IgD-negative memory B cell (primary cell): ENCODE results near the gene CDH1. TPM values are rescaled to one million over a fixed set of nuclear protein-coding genes. Genes with fewer than 3 reads are reported as not detected.
"Not testable (repeated sequence)": the region's sequence is repeated elsewhere in the genome, so short reads cannot be mapped to it uniquely, and the experiment has no call there.

ENCODE experiments used
- H3K27ac Mint-ChIP-seq, 3 donors: one replicate each; pipeline ENCODE4 v1.8.0; 2020 to 2022; ENCODE audit warnings: mild to moderate bottlenecking in 3 of 3, mixed read lengths in 3 of 3, moderate library complexity in 1 of 3
- H3K27me3 Mint-ChIP-seq: one replicate; pipeline ENCODE4 v1.8.0; 2021; ENCODE audit warnings: mixed read lengths
- H3K36me3 Mint-ChIP-seq: one replicate; pipeline ENCODE4 v1.8.0; 2020; ENCODE audit warnings: mild to moderate bottlenecking, mixed read lengths
- H3K4me1 Mint-ChIP-seq, 3 donors: one replicate each; pipeline ENCODE4 v1.8.0; 2020 to 2022; ENCODE audit warnings: mixed read lengths in 3 of 3, mild to moderate bottlenecking in 1 of 3
- H3K4me3 Mint-ChIP-seq, 4 donors: one replicate each; pipeline ENCODE4 v1.8.0; 2020 to 2022; ENCODE audit warnings: mild to moderate bottlenecking in 4 of 4, mixed read lengths in 4 of 4, moderate library complexity in 3 of 4
- H3K9me3 Mint-ChIP-seq, 3 donors: one replicate each; pipeline ENCODE4 v1.8.0; 2020 to 2021; ENCODE audit warnings: mixed read lengths in 3 of 3, mild to moderate bottlenecking in 1 of 3
- polyA plus RNA-seq: library from polyadenylated mRNA; unstranded; fragments of 300-500 nt; fragmentation: Illumina TruSeq; gene quantifications from one replicate; pipeline ENCODE4 v1.2.3, GENCODE V29; 2021

The CDH1 gene
- polyA plus RNA-seq, result not detected

DNA sequence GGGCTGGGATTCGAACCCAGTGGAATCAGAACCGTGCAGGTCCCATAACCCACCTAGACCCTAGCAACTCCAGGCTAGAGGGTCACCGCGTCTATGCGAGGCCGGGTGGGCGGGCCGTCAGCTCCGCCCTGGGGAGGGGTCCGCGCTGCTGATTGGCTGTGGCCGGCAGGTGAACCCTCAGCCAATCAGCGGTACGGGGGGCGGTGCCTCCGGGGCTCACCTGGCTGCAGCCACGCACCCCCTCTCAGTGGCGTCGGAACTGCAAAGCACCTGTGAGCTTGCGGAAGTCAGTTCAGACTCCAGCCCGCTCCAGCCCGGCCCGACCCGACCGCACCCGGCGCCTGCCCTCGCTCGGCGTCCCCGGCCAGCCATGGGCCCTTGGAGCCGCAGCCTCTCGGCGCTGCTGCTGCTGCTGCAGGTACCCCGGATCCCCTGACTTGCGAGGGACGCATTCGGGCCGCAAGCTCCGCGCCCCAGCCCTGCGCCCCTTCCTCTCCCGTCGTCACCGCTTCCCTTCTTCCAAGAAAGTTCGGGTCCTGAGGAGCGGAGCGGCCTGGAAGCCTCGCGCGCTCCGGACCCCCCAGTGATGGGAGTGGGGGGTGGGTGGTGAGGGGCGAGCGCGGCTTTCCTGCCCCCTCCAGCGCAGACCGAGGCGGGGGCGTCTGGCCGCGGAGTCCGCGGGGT lies at the start of gene CDH1:
Gene CDH1 (plus strand): TSS at position 247 of the 684 bp plus-strand sequence. CDS start 124 bp downstream, at position 371.
- Mint-ChIP-seq H3K9me3 (peaks cover 0 to 1% (median 0%) of the 10 kb centered on the region in 3 donors), H3K4me3 (peak within 1 kb of the TSS in 3 of 4 donors; percentile 21 to 85 (median 65)), H3K4me1 (peaks cover 12 to 21% (median 20%) of the 10 kb centered on the region in 3 donors), H3K27me3 (peaks cover 37% of the 10 kb centered on the region), H3K36me3 (no peaks in the 10 kb centered on the region), H3K27ac (no peak within 1 kb of the TSS)

DNA sequence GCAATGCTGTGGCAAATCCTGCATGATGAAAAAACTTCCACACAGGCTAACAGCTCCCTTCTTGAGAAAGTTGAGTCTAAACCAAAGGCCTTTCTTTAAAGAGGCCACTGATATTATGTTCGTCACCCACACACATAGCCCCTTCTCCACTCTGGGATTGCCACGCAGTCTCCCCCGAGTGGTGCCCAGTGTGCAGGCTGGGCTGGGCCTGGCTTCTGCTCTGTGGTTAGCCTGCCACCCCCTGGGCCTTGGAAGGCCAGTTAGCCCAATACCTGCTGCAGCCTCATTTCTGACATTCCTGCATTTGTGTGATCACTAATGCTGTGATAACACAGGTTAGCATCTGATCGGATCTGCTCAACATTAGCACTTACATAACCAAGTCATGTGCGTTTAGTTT lies 47.2 kb upstream of the CDH1 start:
- Mint-ChIP-seq H3K27me3 (no peaks in the 10 kb centered on the region), H3K9me3 (no peaks in the 10 kb centered on the region), H3K36me3 (no peaks in the 10 kb centered on the region), H3K27ac (no peak overlapping the region), H3K4me1 (no peaks in the 10 kb centered on the region), H3K4me3 (no peak overlapping the region)

DNA sequence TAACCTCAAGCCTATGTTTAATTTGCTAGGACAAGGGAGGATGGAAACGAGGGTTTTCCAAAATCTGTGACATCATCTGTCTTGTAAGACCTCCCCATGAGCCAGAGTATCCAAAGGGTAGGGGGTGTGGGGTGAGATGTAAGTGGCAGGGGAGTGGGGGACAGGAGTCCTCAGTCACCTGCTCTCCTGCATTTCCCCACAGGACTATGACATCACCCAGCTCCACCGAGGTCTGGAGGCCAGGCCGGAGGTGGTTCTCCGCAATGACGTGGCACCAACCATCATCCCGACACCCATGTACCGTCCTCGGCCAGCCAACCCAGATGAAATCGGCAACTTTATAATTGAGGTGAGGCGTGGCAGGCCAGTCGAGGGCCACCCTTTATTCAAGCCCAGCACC lies 41.5 kb upstream of the CDH1 start:
- no peaks in the 10 kb centered on the region for H3K27me3 Mint-ChIP-seq
- no peaks in the 10 kb centered on the region for H3K36me3 Mint-ChIP-seq
- no peaks in the 10 kb centered on the region for H3K4me1 Mint-ChIP-seq
- H3K9me3 Mint-ChIP-seq, result no peaks in the 10 kb centered on the region
- no peak overlapping the region for H3K4me3 Mint-ChIP-seq
- H3K27ac Mint-ChIP-seq, result no peak overlapping the region

DNA sequence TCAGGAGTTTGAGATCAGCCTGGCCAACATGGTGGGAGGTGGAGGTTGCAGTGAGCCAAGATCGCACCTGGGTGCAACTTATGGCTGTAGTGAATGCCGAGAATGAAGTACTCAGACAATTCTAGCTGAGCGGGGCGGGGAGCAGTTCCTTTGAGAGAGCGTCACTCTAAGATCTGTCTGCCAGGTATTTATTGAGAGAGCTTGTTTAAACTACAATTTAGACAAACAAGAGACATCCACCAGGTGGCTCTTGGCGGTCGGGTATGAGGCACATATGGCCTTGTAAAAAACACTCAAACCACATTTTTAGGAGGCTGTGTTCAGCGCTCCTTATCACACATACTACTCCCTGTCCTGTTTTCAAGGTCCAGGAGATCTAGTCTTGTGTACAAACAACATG lies 40.6 kb upstream of the CDH1 start:
- H3K36me3 Mint-ChIP-seq, result no peaks in the 10 kb centered on the region
- H3K4me3 Mint-ChIP-seq, result no peak overlapping the region
- no peaks in the 10 kb centered on the region for H3K4me1 Mint-ChIP-seq
- H3K9me3 Mint-ChIP-seq, result no peaks in the 10 kb centered on the region
- H3K27ac Mint-ChIP-seq, result no peak overlapping the region
- no peaks in the 10 kb centered on the region for H3K27me3 Mint-ChIP-seq

DNA sequence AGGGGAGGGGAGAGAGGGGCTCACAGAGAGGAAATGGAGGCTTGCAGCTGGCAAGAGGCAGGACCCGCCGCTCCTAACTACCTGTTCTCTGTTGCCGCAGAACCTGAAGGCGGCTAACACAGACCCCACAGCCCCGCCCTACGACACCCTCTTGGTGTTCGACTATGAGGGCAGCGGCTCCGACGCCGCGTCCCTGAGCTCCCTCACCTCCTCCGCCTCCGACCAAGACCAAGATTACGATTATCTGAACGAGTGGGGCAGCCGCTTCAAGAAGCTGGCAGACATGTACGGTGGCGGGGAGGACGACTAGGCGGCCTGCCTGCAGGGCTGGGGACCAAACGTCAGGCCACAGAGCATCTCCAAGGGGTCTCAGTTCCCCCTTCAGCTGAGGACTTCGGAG lies 39.0 kb upstream of the CDH1 start:
- no peak overlapping the region for H3K27ac Mint-ChIP-seq
- H3K36me3 Mint-ChIP-seq, result no peaks in the 10 kb centered on the region
- H3K9me3 Mint-ChIP-seq, result no peaks in the 10 kb centered on the region
- no peaks in the 10 kb centered on the region for H3K4me1 Mint-ChIP-seq
- no peak overlapping the region for H3K4me3 Mint-ChIP-seq
- H3K27me3 Mint-ChIP-seq, result no peaks in the 10 kb centered on the region

DNA sequence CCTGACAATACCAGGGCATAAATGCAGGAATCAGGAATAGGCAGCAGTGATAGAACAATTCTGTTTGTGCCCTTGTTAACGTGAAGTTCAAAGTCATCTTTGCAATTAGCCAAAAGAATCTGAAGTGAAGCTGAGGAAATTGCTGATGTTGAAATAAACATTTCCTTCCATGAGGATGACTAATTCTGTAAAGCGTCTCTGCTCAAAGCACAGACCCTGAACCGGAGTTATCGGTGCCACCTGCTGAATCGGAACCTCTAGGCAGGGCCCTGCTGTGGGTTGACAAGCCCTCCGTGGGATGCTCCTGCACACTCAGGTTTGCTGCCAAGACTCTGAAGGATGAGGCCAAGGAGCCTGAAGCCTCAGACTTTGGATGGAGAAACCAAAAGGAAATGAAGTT lies 37.0 kb upstream of the CDH1 start:
- peaks cover 2% of the 10 kb centered on the region for H3K36me3 Mint-ChIP-seq
- no peak overlapping the region for H3K4me3 Mint-ChIP-seq
- peaks cover 0 to 3% (median 3%) of the 10 kb centered on the region in 3 donors for H3K4me1 Mint-ChIP-seq
- no peak overlapping the region for H3K27ac Mint-ChIP-seq
- H3K27me3 Mint-ChIP-seq, result no peaks in the 10 kb centered on the region
- no peaks in the 10 kb centered on the region for H3K9me3 Mint-ChIP-seq

DNA sequence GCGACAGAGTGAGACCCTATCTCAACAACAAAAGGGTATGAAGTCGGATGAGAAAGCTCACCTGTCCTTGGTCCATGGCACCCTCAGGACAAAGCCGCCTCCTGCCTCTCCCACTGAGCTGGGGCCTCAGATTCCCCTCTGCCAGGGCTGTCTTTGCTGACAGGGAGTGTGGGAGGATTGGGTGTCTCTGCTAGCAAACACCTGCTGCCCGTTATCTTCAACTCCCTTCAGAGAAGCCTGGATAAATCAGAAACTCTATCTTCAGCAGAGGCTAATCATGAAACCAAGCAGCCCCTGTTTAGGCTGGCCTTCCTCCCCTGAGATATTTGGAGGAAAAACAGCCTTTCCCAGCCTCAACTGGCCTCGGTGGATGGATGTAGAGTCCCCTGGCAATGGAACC lies 36.3 kb upstream of the CDH1 start:
- no peak overlapping the region for H3K27ac Mint-ChIP-seq
- peaks cover 2% of the 10 kb centered on the region for H3K36me3 Mint-ChIP-seq
- no peaks in the 10 kb centered on the region for H3K27me3 Mint-ChIP-seq
- no peaks in the 10 kb centered on the region for H3K9me3 Mint-ChIP-seq
- peaks cover 0 to 3% (median 3%) of the 10 kb centered on the region in 3 donors for H3K4me1 Mint-ChIP-seq
- H3K4me3 Mint-ChIP-seq, result no peak overlapping the region

DNA sequence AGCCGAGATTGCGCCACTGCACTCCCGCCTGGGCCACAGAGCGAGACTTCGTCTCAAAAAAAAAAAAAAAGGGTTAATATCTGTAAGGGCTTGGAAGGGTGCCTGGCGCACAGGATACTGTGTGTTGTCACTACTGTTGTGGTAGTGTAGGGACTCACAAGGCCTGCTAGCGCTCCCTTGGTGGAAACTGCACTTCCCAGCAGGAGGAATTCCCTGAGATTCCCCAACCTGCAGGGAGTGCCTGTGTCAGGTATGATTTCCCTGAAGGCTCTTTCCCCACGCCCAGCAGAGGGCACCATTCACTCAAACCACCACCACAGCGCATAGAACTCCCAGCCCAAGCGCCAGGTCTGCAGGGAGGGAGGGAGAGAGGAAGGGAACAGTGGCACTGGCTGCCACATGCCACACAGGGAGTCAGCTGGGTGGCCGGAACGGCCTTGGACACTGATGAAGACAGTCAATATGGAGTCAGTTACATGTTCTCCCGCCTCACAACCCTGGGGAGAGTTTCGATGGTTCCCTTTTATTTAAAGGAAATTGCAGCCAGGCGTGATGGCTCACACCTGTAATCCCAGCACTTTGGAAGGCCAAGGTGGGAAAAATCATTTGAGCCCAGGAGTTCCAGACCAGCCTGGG lies 32.7 kb upstream of the CDH1 start:
- H3K4me1 Mint-ChIP-seq, result peaks cover 0 to 3% (median 3%) of the 10 kb centered on the region in 3 donors
- peak overlapping the region in 1 of 3 donors; percentile 67 for H3K27ac Mint-ChIP-seq
- H3K36me3 Mint-ChIP-seq, result peaks cover 2% of the 10 kb centered on the region
- no peaks in the 10 kb centered on the region for H3K27me3 Mint-ChIP-seq
- peak overlapping the region in 1 of 4 donors; percentile 68 for H3K4me3 Mint-ChIP-seq
- H3K9me3 Mint-ChIP-seq, result no peaks in the 10 kb centered on the region

DNA sequence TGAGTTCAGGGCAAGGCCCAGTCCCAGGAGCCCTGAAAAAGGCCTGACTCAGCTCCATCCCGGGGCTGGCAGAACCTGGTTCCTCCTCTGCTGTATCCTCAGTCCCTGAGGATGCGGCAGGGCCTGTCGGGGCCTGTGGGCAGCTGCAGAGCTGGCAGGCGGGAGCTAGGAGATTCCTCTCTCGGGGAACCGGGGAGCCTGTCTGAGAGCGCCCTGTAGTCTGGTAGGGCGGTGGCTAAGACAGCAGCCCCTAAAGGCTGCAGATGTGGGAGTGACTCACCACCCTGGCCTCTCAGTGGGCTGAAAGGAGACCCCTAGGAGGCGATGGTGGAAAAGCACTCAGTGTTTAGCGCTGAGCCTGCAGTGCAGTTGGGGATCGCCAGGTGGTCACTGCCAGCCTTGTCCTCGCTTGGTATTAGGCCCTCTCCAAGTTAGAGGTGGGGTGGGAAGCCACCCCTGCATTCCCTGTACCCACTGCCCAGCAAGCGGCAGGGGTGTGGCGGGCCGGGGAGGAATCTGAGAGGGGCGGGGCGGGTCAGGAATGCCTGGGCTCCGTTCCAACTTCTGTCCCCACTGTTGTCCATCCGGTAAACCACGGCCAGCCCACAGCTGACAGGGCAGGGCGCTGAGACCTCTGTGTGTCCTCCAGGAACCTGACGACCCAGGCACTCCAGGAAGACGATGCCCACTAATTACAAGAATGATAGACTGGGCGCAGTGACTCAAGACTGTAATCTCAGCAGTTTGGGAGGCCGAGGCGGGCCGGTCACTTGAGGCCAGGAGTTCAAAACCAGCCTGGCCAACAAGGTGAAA lies 29.5 kb upstream of the CDH1 start:
- Mint-ChIP-seq H3K4me1 (peaks cover 5 to 12% (median 10%) of the 10 kb centered on the region in 3 donors), H3K27me3 (peaks cover 2% of the 10 kb centered on the region), H3K9me3 (no peaks in the 10 kb centered on the region), H3K4me3 (no peak overlapping the region), H3K27ac (no peak overlapping the region), H3K36me3 (peaks cover 2% of the 10 kb centered on the region)

DNA sequence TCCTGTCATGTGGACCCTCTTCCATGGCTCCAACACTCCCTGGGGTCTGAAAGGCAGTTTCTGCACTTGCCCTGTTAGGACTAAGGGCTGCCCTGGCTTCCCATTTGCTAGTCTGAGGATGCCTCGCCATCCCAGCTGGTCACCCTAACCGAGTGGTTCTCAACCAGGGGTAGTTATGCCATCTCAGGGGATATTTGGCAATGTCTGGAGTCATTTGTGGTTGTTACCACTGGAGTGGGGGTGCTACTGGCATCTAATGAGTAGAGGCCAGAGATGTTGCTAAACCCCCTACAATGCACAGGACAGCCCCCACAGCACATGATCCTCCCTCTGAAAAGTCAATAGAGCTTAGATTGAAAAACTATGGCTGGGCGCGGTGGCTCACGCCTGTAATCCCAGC lies 26.9 kb upstream of the CDH1 start:
- Mint-ChIP-seq H3K9me3 (no peaks in the 10 kb centered on the region), H3K4me1 (peaks cover 7 to 10% (median 9%) of the 10 kb centered on the region in 3 donors), H3K27me3 (peaks cover 2% of the 10 kb centered on the region), H3K36me3 (no peaks in the 10 kb centered on the region), H3K4me3 (peak overlapping the region in 1 of 4 donors; percentile 55), H3K27ac (no peak overlapping the region)

DNA sequence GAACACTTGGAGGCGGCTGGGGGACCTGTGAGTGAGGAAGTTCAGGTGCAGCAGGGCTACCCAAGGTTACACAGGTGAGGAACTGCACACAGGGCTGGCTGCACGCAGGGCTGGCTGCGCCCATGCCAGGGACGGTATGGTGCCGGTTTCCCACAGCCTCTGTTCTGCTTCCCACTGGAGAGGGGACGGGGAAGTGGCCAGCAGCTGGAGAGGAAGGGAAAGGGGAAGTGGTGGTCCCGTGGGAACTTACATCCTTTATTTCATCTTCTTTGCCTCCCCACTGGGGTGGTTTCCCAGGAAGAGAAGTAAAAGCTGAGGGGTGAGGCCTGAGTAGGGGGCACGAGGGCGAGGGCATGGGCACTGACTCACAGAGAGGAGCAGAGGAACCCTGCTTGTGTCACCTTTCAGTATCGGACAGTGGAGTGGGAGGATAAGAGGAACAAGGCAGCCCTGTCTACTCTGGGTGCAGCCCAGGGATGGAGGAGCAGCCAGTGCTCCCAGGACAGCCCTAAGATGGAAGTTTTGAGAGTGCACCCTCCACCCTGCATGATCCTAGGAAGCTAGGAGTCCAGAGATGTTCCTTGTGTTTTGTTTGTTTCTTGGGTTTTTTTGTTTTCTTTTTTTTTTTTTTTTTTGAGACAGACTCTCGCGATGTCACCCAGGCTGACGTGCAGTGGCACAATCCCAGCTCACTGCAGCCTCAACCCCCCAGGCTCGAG lies 25.5 kb upstream of the CDH1 start:
- H3K36me3 Mint-ChIP-seq, result no peaks in the 10 kb centered on the region
- H3K27me3 Mint-ChIP-seq, result peaks cover 2% of the 10 kb centered on the region
- peaks cover 7 to 10% (median 9%) of the 10 kb centered on the region in 3 donors for H3K4me1 Mint-ChIP-seq
- H3K9me3 Mint-ChIP-seq, result no peaks in the 10 kb centered on the region
- H3K4me3 Mint-ChIP-seq, result peak overlapping the region in 1 of 4 donors; percentile 74
- peak overlapping the region in 1 of 3 donors; percentile 50 for H3K27ac Mint-ChIP-seq

DNA sequence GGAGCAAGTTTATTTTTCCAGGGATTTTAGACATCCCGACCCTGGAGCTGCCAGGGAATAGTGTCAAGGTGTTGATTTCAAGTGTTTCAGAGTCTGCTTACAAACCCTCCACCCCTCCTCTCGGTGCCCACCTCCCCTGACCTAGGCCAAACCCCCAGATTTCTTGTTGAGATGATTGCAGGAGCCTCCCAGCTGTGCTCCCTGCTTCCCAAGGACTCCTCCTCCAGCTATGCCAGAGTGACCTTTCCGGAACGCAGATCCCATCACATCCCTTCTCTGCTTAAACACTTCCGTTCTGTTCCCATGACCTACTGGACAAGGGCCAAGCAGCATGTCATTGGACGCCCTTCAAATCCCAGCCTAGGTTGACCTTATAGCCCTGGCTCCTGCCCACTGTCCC lies 23.7 kb upstream of the CDH1 start:
- no peaks in the 10 kb centered on the region for H3K36me3 Mint-ChIP-seq
- peaks cover 0 to 3% (median 1%) of the 10 kb centered on the region in 3 donors for H3K9me3 Mint-ChIP-seq
- peaks cover 2% of the 10 kb centered on the region for H3K27me3 Mint-ChIP-seq

DNA sequence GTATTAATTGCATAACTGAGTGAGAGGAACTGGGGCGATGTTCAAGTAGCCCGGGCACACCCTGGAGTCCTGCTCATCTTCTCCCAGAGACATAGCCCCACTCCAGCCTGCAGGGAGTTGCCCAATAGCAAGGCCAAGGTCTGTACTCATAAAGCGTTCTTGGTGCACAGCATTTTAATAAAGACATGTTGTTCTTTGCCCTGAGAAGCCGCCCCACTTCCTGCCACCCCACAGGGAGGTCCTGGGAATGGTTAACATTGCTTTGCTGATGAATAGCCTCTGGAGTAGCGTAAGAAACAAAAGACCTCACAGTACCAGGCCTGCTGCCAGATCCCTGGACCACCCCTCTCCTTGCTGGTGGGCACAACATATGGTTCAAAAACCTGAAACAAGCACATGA lies 21.6 kb upstream of the CDH1 start:
- H3K4me3 Mint-ChIP-seq, result no peak overlapping the region
- peaks cover 2% of the 10 kb centered on the region for H3K27me3 Mint-ChIP-seq
- H3K4me1 Mint-ChIP-seq, result peaks cover 10 to 15% (median 12%) of the 10 kb centered on the region in 3 donors
- H3K9me3 Mint-ChIP-seq, result peaks cover 0 to 3% (median 1%) of the 10 kb centered on the region in 3 donors
- H3K36me3 Mint-ChIP-seq, result peaks cover 1% of the 10 kb centered on the region
- H3K27ac Mint-ChIP-seq, result no peak overlapping the region

More for the DNA sequence above, 23.7 kb upstream of the CDH1 start:
- H3K4me3 Mint-ChIP-seq, result no peak overlapping the region
- no peak overlapping the region for H3K27ac Mint-ChIP-seq
- peaks cover 7 to 10% (median 9%) of the 10 kb centered on the region in 3 donors for H3K4me1 Mint-ChIP-seq

DNA sequence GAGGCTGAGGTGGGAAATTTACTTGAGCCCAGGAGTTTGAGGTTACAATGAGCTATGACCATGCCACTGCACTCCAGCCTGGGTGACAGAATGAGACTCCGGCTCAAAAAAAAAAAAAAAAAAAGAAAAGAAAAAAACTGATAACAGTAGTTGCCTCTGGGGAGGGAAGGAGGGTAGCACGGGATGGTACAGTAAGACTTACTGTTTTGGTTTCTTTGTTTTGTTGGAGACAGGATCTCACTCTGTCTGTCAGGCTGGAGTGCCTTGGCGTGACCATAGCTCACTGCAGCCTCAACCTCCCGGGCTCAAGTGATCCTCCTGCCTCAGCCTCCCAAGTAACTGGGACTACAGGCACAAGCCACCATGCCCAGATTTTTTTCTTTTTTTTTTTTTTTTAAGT lies 20.6 kb upstream of the CDH1 start:
- not testable (repeated sequence) for H3K36me3 Mint-ChIP-seq, H3K27ac Mint-ChIP-seq, H3K9me3 Mint-ChIP-seq

DNA sequence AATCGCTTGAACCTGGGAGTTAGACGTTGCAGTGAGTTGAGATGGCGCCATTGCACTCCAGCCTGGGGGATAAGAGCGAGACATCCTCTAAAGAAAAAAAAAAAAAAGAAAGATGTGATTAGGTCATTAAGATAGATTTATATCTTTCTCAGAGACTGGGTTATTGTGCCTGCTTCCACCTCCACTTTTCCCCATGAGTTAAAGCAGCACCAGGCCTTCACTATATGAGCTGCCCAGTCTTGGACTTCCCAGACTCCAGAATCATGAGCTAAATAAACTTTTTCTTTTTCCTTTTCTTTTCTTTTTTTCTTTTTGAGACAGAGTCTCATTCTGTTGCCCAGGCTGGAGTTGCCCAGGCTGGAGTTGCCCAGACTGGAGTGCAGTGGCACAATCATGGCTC lies 19.4 kb upstream of the CDH1 start:
- H3K9me3 Mint-ChIP-seq, result peaks cover 0 to 3% (median 1%) of the 10 kb centered on the region in 3 donors
- no peak overlapping the region for H3K4me3 Mint-ChIP-seq
- H3K4me1 Mint-ChIP-seq, result peaks cover 4 to 6% (median 5%) of the 10 kb centered on the region in 3 donors
- H3K27ac Mint-ChIP-seq, result no peak overlapping the region
- H3K27me3 Mint-ChIP-seq, result no peaks in the 10 kb centered on the region
- H3K36me3 Mint-ChIP-seq, result peaks cover 1% of the 10 kb centered on the region

More for the DNA sequence above, 20.6 kb upstream of the CDH1 start:
- not testable (repeated sequence) for H3K4me3 Mint-ChIP-seq, H3K27me3 Mint-ChIP-seq, H3K4me1 Mint-ChIP-seq
